Heart right ventricle (tissue), 16 donors: ENCODE data around the gene SCN3B. TPM values are rescaled to one million over a fixed set of nuclear protein-coding genes. Genes with fewer than 3 reads are reported as not detected.

Experiments
- ATAC-seq, 8 donors: fragments of 200-7000 bp; cut with Tn5 transposase; one replicate each; pipeline ENCODE4 v1.9.1; 2020; ENCODE audit warnings: mild to moderate bottlenecking in 8 of 8, moderate library complexity in 8 of 8, moderate number of reproducible peaks in 1 of 8
- DNase-seq, 2 donors: peaks; one replicate each; pipeline ENCODE4 v3.0.0-alpha.2; 2020
- H3K27ac ChIP-seq, 10 donors: fragments of 200-600 bp; sonication (generic) in 2 of 10; one replicate each; pipeline versions ENCODE4 v1.5.0 to v1.8.0; 2020 to 2022; ENCODE audit warnings: mild to moderate bottlenecking in 3 of 10
- H3K27me3 ChIP-seq, 7 donors: fragments of 200-600 bp; one replicate each; pipeline ENCODE4 v1.8.0; 2021 to 2022; ENCODE audit warnings: mild to moderate bottlenecking in 2 of 7
- H3K36me3 ChIP-seq, 9 donors: fragments of 200-600 bp; sonication (generic) in 1 of 9; one replicate each; pipeline versions ENCODE4 v1.5.0 to v1.8.0; 2020 to 2022; ENCODE audit warnings: mild to moderate bottlenecking in 2 of 9
- H3K4me1 ChIP-seq, 9 donors: fragments of 200-600 bp; sonication (generic) in 1 of 9; one replicate each; pipeline versions ENCODE4 v1.5.0 to v1.8.0; 2020 to 2022; ENCODE audit warnings: mild to moderate bottlenecking in 4 of 9
- H3K4me3 ChIP-seq, 10 donors: fragments of 200-600 bp; sonication (generic) in 2 of 10; one replicate each; pipeline versions ENCODE4 v1.5.0 to v1.8.0; 2020 to 2022; ENCODE audit warnings: mild to moderate bottlenecking in 7 of 10, moderate library complexity in 2 of 10
- H3K9me3 ChIP-seq, 11 donors: fragments of 200-600 bp in 10 of 11; sonication (generic) in 2 of 11; one replicate each; pipeline versions ENCODE4 v1.5.0 to v1.8.0; 2013 to 2022; ENCODE audit warnings: mild to moderate bottlenecking in 2 of 11, control low read depth in 1 of 11, moderate library complexity in 1 of 11
- WGBS, 2 donors: extraction: QIAGEN DNeasy Blood & Tissue Kit; methylation state at CpG; one replicate each; pipeline ENCODE4 v1.1.7; 2013; ENCODE audit warnings: inconsistent platforms in 1 of 2; 5-methylcytosine and 5-hydroxymethylcytosine counted together
- intact Hi-C, 10 donors: fragments of 100-400 bp; cut with DNase I; formaldehyde crosslinking; loops; one replicate each; pipeline versions ENCODE4 v1.11.1 to v1.14.2; 2022
- polyA plus RNA-seq, 2 donors: library from polyadenylated mRNA; stranded (reverse); fragments of 200-250 nt; gene quantifications; one replicate each; pipeline ENCODE4 v1.2.3, GENCODE V29; 2013
- total RNA-seq, 10 donors: library from RNA; stranded (reverse); fragmentation: NEBNext Ultra II Directional in 3 of 10; extraction: Animal tissue kit (Norgen Biotek cat#: 25700) in 3 of 10; gene quantifications; one replicate each; pipeline versions ENCODE4 v1.2.1 to v1.2.4, GENCODE V29; 2021 to 2023
- TF ChIP-seq, protein P1 (sequence below), 9 donors: fragments of 200-600 bp; sonication (generic) in 2 of 9; IDR thresholded peaks; one replicate each; pipeline versions ENCODE4 v1.5.0 to v1.8.0; 2021 to 2022; ENCODE audit warnings: antibody characterized with exemption in 9 of 9, mild to moderate bottlenecking in 5 of 9, moderate library complexity in 1 of 9
- donor health status: Arrhythmogenic right ventricular cardiomyopathy.
- donor health status: ischemic (EF 13 %, LVEDD 7.1; RV severe dilation, severe dysfunction).
- donor health status: healthy with polysubstance abuse.
- donor health status: DM: no; HTN: yes; CAD: no.
- donor health status: DM: no; HTN: no; CAD: no.
- donor health status: ischemic (EF 25% LVEDD 6.9; RV normal size, moderate dysfunction).
- donor health status: ischemic (EF 25% LVEDD 5.7; RV mildly dilated, moderate dysfunction).
- donor health status: healthy.
- donor health status: DM: yes; HTN: yes; CAD: no.
- donor health status: Ischemic cardiomyopathy.
- donor health status: ischemic (EF 35%, LVEDD 5.7; RV mildly dilated, moderate dysfunction).
- donor health status: nonischemic (EF 11% LVEDD 7.7; RV severe dilation, severe dysfunction).
- donor health status: DM: yes; HTN: yes; CAD: no.
- donor health status: PGD.
- donor health status: ischemic (EF 29% LVEDD 5.4; RV normal size, mild dysfunction).
- donor health status: nonischemic (EF 23%, LVEDD 6.1; RV moderate dilation, normal function).

SCN3B gene
- total and polyA plus RNA-seq, 12 donors, result 0.26 to 3.4 (median 1.3) TPM

GRCh38 chr11:123587044-123587443 is 67.4 kb downstream of the SCN3B start:
- intact Hi-C loops, result no loop called here
- Histone ChIP-seq H3K27me3 (peaks cover 0 to 4% (median 0%) of the 10 kb centered on the region in 7 donors), H3K4me3 (no peak overlapping the region), H3K27ac (no peak overlapping the region), H3K9me3 (no peaks in the 10 kb centered on the region), H3K4me1 (peaks cover 0 to 21% (median 12%) of the 10 kb centered on the region in 9 donors), H3K36me3 (peaks cover 0 to 10% (median 0%) of the 10 kb centered on the region in 9 donors)
- 95 to 100% methylated on average over 2 of the region's 2 CpGs for WGBS, 2 donors
- ATAC-seq (no peak), DNase-seq (no peak)
- TF ChIP-seq, protein P1, sequence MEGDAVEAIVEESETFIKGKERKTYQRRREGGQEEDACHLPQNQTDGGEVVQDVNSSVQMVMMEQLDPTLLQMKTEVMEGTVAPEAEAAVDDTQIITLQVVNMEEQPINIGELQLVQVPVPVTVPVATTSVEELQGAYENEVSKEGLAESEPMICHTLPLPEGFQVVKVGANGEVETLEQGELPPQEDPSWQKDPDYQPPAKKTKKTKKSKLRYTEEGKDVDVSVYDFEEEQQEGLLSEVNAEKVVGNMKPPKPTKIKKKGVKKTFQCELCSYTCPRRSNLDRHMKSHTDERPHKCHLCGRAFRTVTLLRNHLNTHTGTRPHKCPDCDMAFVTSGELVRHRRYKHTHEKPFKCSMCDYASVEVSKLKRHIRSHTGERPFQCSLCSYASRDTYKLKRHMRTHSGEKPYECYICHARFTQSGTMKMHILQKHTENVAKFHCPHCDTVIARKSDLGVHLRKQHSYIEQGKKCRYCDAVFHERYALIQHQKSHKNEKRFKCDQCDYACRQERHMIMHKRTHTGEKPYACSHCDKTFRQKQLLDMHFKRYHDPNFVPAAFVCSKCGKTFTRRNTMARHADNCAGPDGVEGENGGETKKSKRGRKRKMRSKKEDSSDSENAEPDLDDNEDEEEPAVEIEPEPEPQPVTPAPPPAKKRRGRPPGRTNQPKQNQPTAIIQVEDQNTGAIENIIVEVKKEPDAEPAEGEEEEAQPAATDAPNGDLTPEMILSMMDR (IDR thresholded peaks at IDR 0.05), result no peak

DNA sequence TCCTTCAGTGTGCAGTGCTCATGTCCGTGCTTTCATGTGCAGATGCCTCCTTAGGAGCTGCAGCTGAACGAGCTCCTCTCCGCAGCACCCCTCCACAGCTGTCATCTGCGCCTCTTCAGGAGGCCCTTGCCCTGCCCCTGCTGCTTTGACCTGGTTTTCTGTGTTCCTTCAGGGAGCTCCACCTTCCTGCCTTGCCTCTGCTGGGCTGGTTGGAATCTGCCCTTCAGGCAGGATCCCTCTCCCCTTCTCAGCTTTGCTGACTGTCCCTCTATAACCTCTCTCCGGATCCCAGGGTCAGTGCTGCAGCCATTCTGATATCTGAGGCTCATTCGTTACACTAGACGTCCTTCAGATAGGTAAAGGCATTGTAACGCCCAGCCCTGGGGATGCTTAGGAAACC is 67.9 kb downstream of the SCN3B start:
- 89 to 90% methylated on average over 8 of the region's 8 CpGs for WGBS, 2 donors
- Histone ChIP-seq H3K27ac (no peak overlapping the region), H3K9me3 (no peaks in the 10 kb centered on the region), H3K4me1 (peaks cover 0 to 21% (median 12%) of the 10 kb centered on the region in 9 donors), H3K4me3 (no peak overlapping the region), H3K36me3 (peaks cover 0 to 10% (median 0%) of the 10 kb centered on the region in 9 donors), H3K27me3 (peaks cover 0 to 7% (median 0%) of the 10 kb centered on the region in 7 donors)
- DNase-seq (no peak), ATAC-seq (no peak)
- TF ChIP-seq, protein P1 (IDR thresholded peaks at IDR 0.05), result no peak
- intact Hi-C loops, result no loop called here

- intact Hi-C loops, result no loop called here
- Histone ChIP-seq H3K27me3 (peaks cover 0 to 8% (median 0%) of the 10 kb centered on the region in 7 donors), H3K36me3 (peaks cover 0 to 6% (median 0%) of the 10 kb centered on the region in 9 donors), H3K27ac (no peak overlapping the region), H3K4me3 (no peak overlapping the region), H3K9me3 (no peaks in the 10 kb centered on the region), H3K4me1 (peaks cover 0 to 16% (median 10%) of the 10 kb centered on the region in 9 donors)
- ATAC-seq, result no peak
- TF ChIP-seq, protein P1 (IDR thresholded peaks at IDR 0.05), result no peak
- 57 to 65% methylated on average over 5 of the region's 5 CpGs for WGBS, 2 donors
- DNase-seq, result no peak
Observed at GRCh38 chr11:123585706-123586105, 68.7 kb downstream of the SCN3B start.

DNA sequence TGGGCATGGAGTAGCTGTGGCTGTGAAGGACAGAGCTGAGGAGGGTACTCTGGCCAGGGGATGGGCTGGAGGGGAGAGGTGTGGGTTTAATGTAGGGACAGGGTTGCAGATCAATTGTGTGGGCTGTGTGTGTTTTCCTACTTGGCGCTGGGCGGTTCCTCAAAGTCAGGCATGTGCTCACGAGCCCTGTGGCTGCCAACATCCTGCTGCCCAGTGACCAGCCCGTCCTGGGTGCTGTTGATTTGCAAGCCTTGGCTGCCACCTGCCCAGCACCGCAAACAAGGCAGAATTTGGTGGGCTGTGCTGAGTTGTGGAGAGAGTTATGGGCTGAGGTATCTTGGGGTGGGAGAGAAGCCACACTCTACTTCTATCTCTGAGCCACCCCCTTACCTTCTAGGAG is 69.2 kb downstream of the SCN3B start:
- Histone ChIP-seq H3K36me3 (peaks cover 0 to 6% (median 0%) of the 10 kb centered on the region in 9 donors), H3K4me3 (no peak overlapping the region), H3K9me3 (no peaks in the 10 kb centered on the region), H3K27me3 (peaks cover 0 to 8% (median 0%) of the 10 kb centered on the region in 7 donors), H3K27ac (no peak overlapping the region), H3K4me1 (peaks cover 0 to 11% (median 5%) of the 10 kb centered on the region in 9 donors)
- ATAC-seq (peak in 2 of 8 donors; percentile 21 to 36), DNase-seq (no peak)
- TF ChIP-seq, protein P1 (IDR thresholded peaks at IDR 0.05), result no peak
- intact Hi-C loops, result no loop called here
- WGBS, 2 donors, result 81 to 88% methylated on average over 5 of the region's 5 CpGs
